HCT116 (cell line): ENCODE results near the gene SEC61A2. TPM values are rescaled to one million over a fixed set of nuclear protein-coding genes. Genes with fewer than 3 reads are reported as not detected.
A peak's percentile ranks its signal among the peaks of the same experiment; 100 is the strongest.

Source experiments
- ATAC-seq: fragments of 200-7000 bp; cut with Tn5 transposase; 2 replicates; pipeline ENCODE4 v1.9.1; 2020; ENCODE audit warnings: mild to moderate bottlenecking, moderate library complexity
- BruUV-seq: library from RNA; stranded (reverse); fragments of 400-500 nt; replicated peaks from 2 replicates; lab custom pipeline; 2021; lab: Mats Ljungman, UMichigan
- CTCF ChIA-PET: fragments of 300-600 bp; sonication (Branson Sonifier 250); formaldehyde crosslinking; loops from one replicate; lab custom pipeline; 2021; ENCODE audit warnings: antibody characterized with exemption; lab: Charles Lee
- POLR2A ChIA-PET: fragments of 300-600, 350-600 bp; sonication (Branson Sonifier 250); formaldehyde crosslinking; loops from one replicate; lab custom pipeline; 2021; ENCODE audit warnings: antibody characterized with exemption; lab: Charles Lee
- RAD21 ChIA-PET, 2 experiments: fragments of 300-600 bp; sonication (Branson Sonifier 250); formaldehyde crosslinking; loops; one replicate each; lab custom pipeline; 2023; ENCODE audit warnings: low total read pairs in 2 of 2; ENCODE audit not compliant: uncharacterized antibody in 2 of 2, unreplicated experiment in 2 of 2, low non-redundant PET in 1 of 2; lab: Charles Lee
- DNase-seq: peaks from one replicate; pipeline ENCODE4 v3.0.0-alpha.2; 2010; ENCODE audit warnings: low read depth, low spot score
- H2AFZ ChIP-seq: fragments of 200-600 bp; shearing (Covaris generic), sonication (generic); 2 replicates; pipeline ENCODE4 v1.6.1; 2017; ENCODE audit warnings: low read depth, mixed run types, mixed read lengths, antibody characterized with exemption, low read length; ENCODE audit not compliant: poor library complexity, severe bottlenecking
- H3K27ac ChIP-seq: 2 replicates; pipeline ENCODE4 v1.5.1; 2012; ENCODE audit warnings: low read depth, low read length
- H3K27me3 ChIP-seq: fragments of 200-600 bp; sonication (generic); 2 replicates; pipeline ENCODE4 v1.6.1; 2016; ENCODE audit warnings: mixed run types, low read length, mixed read lengths; ENCODE audit not compliant: insufficient read depth
- H3K36me3 ChIP-seq, 2 experiments: fragments of 200-500 bp in 1 of 2; fragments of 200-600 bp in 1 of 2; sonication (Bioruptor generic) in 1 of 2; sonication (generic) in 1 of 2; 2 replicates each; pipeline versions ENCODE4 v1.5.1 to v1.6.1; 2014 to 2016; ENCODE audit warnings: low read length in 2 of 2, inconsistent platforms in 1 of 2, mixed read lengths in 1 of 2, mixed run types in 1 of 2; ENCODE audit not compliant: insufficient read depth in 2 of 2, control insufficient read depth in 1 of 2
- H3K4me1 ChIP-seq, 2 experiments: fragments of 200-600 bp in 1 of 2; sonication (generic) in 1 of 2; 2 replicates each; pipeline versions ENCODE4 v1.5.1 to v1.6.1; 2012 to 2017; ENCODE audit warnings: low read length in 2 of 2, inconsistent platforms in 1 of 2, mild to moderate bottlenecking in 1 of 2, mixed read lengths in 1 of 2, mixed run types in 1 of 2, moderate library complexity in 1 of 2; ENCODE audit not compliant: insufficient read depth in 2 of 2, control insufficient read depth in 1 of 2
- H3K4me2 ChIP-seq: fragments of 200-600 bp; sonication (generic); 2 replicates; pipeline ENCODE4 v1.6.1; 2017; ENCODE audit warnings: mixed run types, low read length, mixed read lengths
- H3K4me3 ChIP-seq, 2 experiments: fragments of 200-600 bp in 1 of 2; sonication (generic) in 1 of 2; replicated peaks in 1 of 2; 2 replicates each; pipeline ENCODE4 v1.5.1; 2011 to 2016; ENCODE audit warnings: low read length in 2 of 2, control low read depth in 1 of 2, low read depth in 1 of 2, mild to moderate bottlenecking in 1 of 2, mixed read lengths in 1 of 2, mixed run types in 1 of 2
- H3K79me2 ChIP-seq: fragments of 200-600 bp; sonication (generic); 2 replicates; pipeline ENCODE4 v1.6.1; 2017; ENCODE audit warnings: mild to moderate bottlenecking, mixed run types, low read length, moderate library complexity, mixed read lengths; ENCODE audit not compliant: insufficient read depth
- H3K9ac ChIP-seq: fragments of 200-600 bp; sonication (generic); 2 replicates; pipeline ENCODE4 v1.6.1; 2016; ENCODE audit warnings: low read length, mixed read lengths
- H3K9me2 ChIP-seq: fragments of 200-600 bp; sonication (generic), shearing (Covaris generic); 2 replicates; pipeline ENCODE4 v1.6.1; 2017; ENCODE audit warnings: mixed run types, mild to moderate bottlenecking, moderate library complexity; ENCODE audit not compliant: insufficient read depth
- H3K9me3 ChIP-seq, 2 experiments: fragments of 200-500 bp in 1 of 2; fragments of 200-600 bp in 1 of 2; sonication (Bioruptor generic) in 1 of 2; sonication (generic) in 1 of 2; 2 replicates each; pipeline ENCODE4 v1.6.1; 2014 to 2017; ENCODE audit warnings: low read length in 2 of 2, mixed read lengths in 2 of 2, inconsistent platforms in 1 of 2, low read depth in 1 of 2, mild to moderate bottlenecking in 1 of 2, mixed run types in 1 of 2, moderate library complexity in 1 of 2; ENCODE audit not compliant: control insufficient read depth in 1 of 2, insufficient read depth in 1 of 2
- H4K20me1 ChIP-seq: fragments of 200-600 bp; sonication (generic), shearing (Covaris generic); 2 replicates; pipeline ENCODE4 v1.6.1; 2017; ENCODE audit warnings: mixed run types, mild to moderate bottlenecking, moderate library complexity; ENCODE audit not compliant: insufficient read depth
- CTCF ChIP-seq, 3 experiments: fragments of 200-600 bp in 1 of 3; sonication (generic) in 1 of 3; IDR thresholded peaks in 2 of 3; conservative IDR thresholded peaks in 1 of 3; 2 replicates each; pipeline ENCODE4 v1.5.1; 2012 to 2017; ENCODE audit warnings: low read depth in 2 of 3, low read length in 2 of 3, antibody characterized with exemption in 1 of 3, borderline replicate concordance in 1 of 3, control low read depth in 1 of 3, mild to moderate bottlenecking in 1 of 3, mixed read lengths in 1 of 3, mixed run types in 1 of 3, moderate library complexity in 1 of 3; ENCODE audit not compliant: insufficient read depth in 1 of 3
- ELF1 ChIP-seq: IDR thresholded peaks from 2 replicates; pipeline ENCODE4 v1.6.1; 2012; ENCODE audit warnings: low read depth, borderline replicate concordance
- EZH2phosphoT487 ChIP-seq: fragments of 200-600 bp; IDR thresholded peaks from 2 replicates; pipeline ENCODE4 v1.6.1; 2018; ENCODE audit warnings: antibody characterized with exemption, borderline replicate concordance
- FOSL1 ChIP-seq: IDR thresholded peaks from 2 replicates; pipeline ENCODE4 v1.6.1; 2012; ENCODE audit warnings: low read depth
- JUND ChIP-seq: IDR thresholded peaks from 2 replicates; pipeline ENCODE4 v1.6.1; 2012
- MAX ChIP-seq: IDR thresholded peaks from 2 replicates; pipeline ENCODE4 v1.6.1; 2012
- POLR2AphosphoS5 ChIP-seq: IDR thresholded peaks from 2 replicates; pipeline ENCODE4 v1.6.1; 2011; ENCODE audit warnings: mild to moderate bottlenecking, low read depth, low read length, moderate library complexity
- RAD21 ChIP-seq: IDR thresholded peaks from 2 replicates; pipeline ENCODE4 v1.6.1; 2012; ENCODE audit warnings: low read depth, mild to moderate bottlenecking
- REST ChIP-seq: IDR thresholded peaks from 2 replicates; pipeline ENCODE4 v1.6.1; 2012; ENCODE audit warnings: low read depth
- SIN3A ChIP-seq: IDR thresholded peaks from 2 replicates; pipeline ENCODE4 v1.6.1; 2012; ENCODE audit warnings: low read depth
- SP1 ChIP-seq: IDR thresholded peaks from 2 replicates; pipeline ENCODE4 v1.6.1; 2012; ENCODE audit warnings: low read depth
- YY1 ChIP-seq: IDR thresholded peaks from 2 replicates; pipeline ENCODE4 v1.6.1; 2011; ENCODE audit warnings: low read length, low read depth, moderate library complexity, mild to moderate bottlenecking; ENCODE audit not compliant: insufficient replicate concordance; ENCODE audit errors: extremely low read depth
- ZBTB33 ChIP-seq: IDR thresholded peaks from 2 replicates; pipeline ENCODE4 v1.6.1; 2011; ENCODE audit warnings: mild to moderate bottlenecking, low read length, moderate library complexity; ENCODE audit not compliant: insufficient replicate concordance; ENCODE audit errors: extremely low read depth
- ZNF274 ChIP-seq: fragments of 200-500 bp; sonication (Bioruptor generic); IDR thresholded peaks from 2 replicates; pipeline ENCODE4 v1.6.1; 2014; ENCODE audit warnings: mild to moderate bottlenecking, low read depth, low read length, inconsistent platforms
- intact Hi-C: fragments of 100-400 bp; cut with micrococcal nuclease; formaldehyde crosslinking; loops from 2 replicates; pipeline ENCODE4 v1.10.0; 2022
- total RNA-seq: library from RNA; stranded (reverse); gene quantifications from one replicate; pipeline ENCODE4 v1.2.1, GENCODE V29; 2021; ENCODE audit not compliant: unreplicated experiment

SEC61A2 gene
- total RNA-seq, 1 experiment from 2014 or later, result 10.0 TPM

- TF ChIP-seq ZNF274, result no peak
- TF ChIP-seq JUND, result no peak
- TF ChIP-seq YY1, result no peak
- TF ChIP-seq FOSL1, result no peak
- no peak for TF ChIP-seq ELF1
- TF ChIP-seq RAD21, result no peak
- TF ChIP-seq MAX, result no peak
Observed at GRCh38 chr10:12121673-12122072, 7.8 kb upstream of the SEC61A2 start (continued).

GRCh38 chr10:12130237-12130872 is 878 bp downstream of the SEC61A2 start:
- Histone ChIP-seq H2AFZ (no peak overlapping the region), H3K9me3 (no peaks in the 10 kb centered on the region), H3K27ac (peak overlapping the region; percentile 90; the same call in 1 of the 2 replicates), H4K20me1 (no peaks in the 10 kb centered on the region), H3K4me3 (peak overlapping the region; percentile 64 to 73), H3K9me2 (no peaks in the 10 kb centered on the region), H3K79me2 (peaks cover 20% of the 10 kb centered on the region), H3K4me1 (peaks cover 2 to 22% of the 10 kb centered on the region in 2 experiments; a peak in 3 of 4 replicates), H3K9ac (peak overlapping the region; percentile 76), H3K4me2 (peak overlapping the region; percentile 84), H3K27me3 (no peaks in the 10 kb centered on the region), H3K36me3 (0 out of 4 replicates have a peak, but pooled peaks cover 0 to 2% of the 10 kb centered on the region in 2 experiments)
- RAD21 ChIA-PET, result no interaction called here
- DNase-seq, result peak; percentile 64
- intact Hi-C loops, result loop anchor here (2.0 kb wide), 1 partner anchor 336 kb away; no protein-coding TSS in a partner anchor
- CTCF ChIA-PET, result interaction anchor here (1.2 kb wide), 4 partner anchors 9 to 578 kb away, joined by 3 to 9 read pairs (median 3); partner anchors contain the start of gene UPF2
- BruUV-seq, result TSS peak; percentile 68
- TF ChIP-seq ZBTB33 (no peak), YY1 (no peak), MAX (no peak), POLR2AphosphoS5 (no peak), SP1 (no peak), JUND (no peak), FOSL1 (no peak), SIN3A (no peak; the same call in 1 of the 2 replicates), ZNF274 (no peak), CTCF (IDR thresholded peaks at IDR 0.05 in 2 of 3, conservative IDR thresholded peaks at IDR 0.05 in 1 of 3; ENCODE audit: borderline replicate concordance in 1 of 3, insufficient read depth in 1 of 3, low read depth in 2 of 3, low read length in 2 of 3) (peak; percentile 53 to 63 (median 60)), RAD21 (peak; percentile 49), EZH2phosphoT487 (no peak), REST (no peak)
- POLR2A ChIA-PET, result interaction anchor here (0.8 to 1.0 kb wide), 2 partner anchors 65 to 248 kb away, joined by 3 read pairs; partner anchors contain the start of genes CDC123 and NUDT5
- peak; percentile 64 for ATAC-seq
